Erythroblast (primary cell): Measurements from ENCODE around the gene JMJD6.

ENCODE experiments used
- GATA1 ChIP-seq: IDR thresholded peaks from 2 replicates; pipeline ENCODE4 v1.6.1; 2011; ENCODE audit warnings: low read depth, mild to moderate bottlenecking, control low read depth, low read length, moderate library complexity
- POLR2A ChIP-seq: IDR thresholded peaks from 2 replicates; pipeline ENCODE4 v1.6.1; 2011; ENCODE audit warnings: mild to moderate bottlenecking, low read length

GRCh38 chr17:76697702-76698465 lies 28.5 kb downstream of the JMJD6 start:
- TF ChIP-seq POLR2A (no peak), GATA1 (no peak)
